Measurements from ENCODE around the gene PPA2.
"Not testable (repeated sequence)": the region's sequence is repeated elsewhere in the genome, so short reads cannot be mapped to it uniquely, and the experiment has no call there.

The PPA2 gene

GRCh38 chr4:105471566-105472176 lies 2.2 kb downstream of the PPA2 start:
- peak overlapping the region; percentile 98 for H3K4me3 ChIP-seq (ENCODE audit: low read depth, low read length)
- DNase-seq (ENCODE audit: low read depth): peak; percentile 85
- peak; percentile 64 for TF ChIP-seq CTCF (IDR thresholded peaks at IDR 0.05; ENCODE audit: insufficient read depth, low read depth, low read length, missing control alignments)

- DNase-seq (ENCODE audit: low read depth): no peak
- no peak for TF ChIP-seq CTCF (IDR thresholded peaks at IDR 0.05; ENCODE audit: insufficient read depth, low read depth, low read length, missing control alignments)
- no peak overlapping the region for H3K4me3 ChIP-seq (ENCODE audit: low read depth, low read length)
Measured at GRCh38 chr4:105470766-105471165, 3.1 kb downstream of the PPA2 start.

GRCh38 chr4:105469736-105470135 lies 4.1 kb downstream of the PPA2 start:
- TF ChIP-seq CTCF (IDR thresholded peaks at IDR 0.05; ENCODE audit: insufficient read depth, low read depth, low read length, missing control alignments): no peak
- DNase-seq (ENCODE audit: low read depth): no peak
- no peak overlapping the region for H3K4me3 ChIP-seq (ENCODE audit: low read depth, low read length)

GRCh38 chr4:105466580-105466979 lies 7.3 kb downstream of the PPA2 start:
- no peak for DNase-seq (ENCODE audit: low read depth)
- no peak for TF ChIP-seq CTCF (IDR thresholded peaks at IDR 0.05; ENCODE audit: insufficient read depth, low read depth, low read length, missing control alignments)
- no peak overlapping the region for H3K4me3 ChIP-seq (ENCODE audit: low read depth, low read length)

- not testable (repeated sequence) for H3K4me3 ChIP-seq (ENCODE audit: low read depth, low read length); DNase-seq (ENCODE audit: low read depth)
Measured at GRCh38 chr4:105464563-105464962, 9.3 kb downstream of the PPA2 start.

GRCh38 chr4:105462576-105462975 lies 11.3 kb downstream of the PPA2 start:
- TF ChIP-seq CTCF (IDR thresholded peaks at IDR 0.05; ENCODE audit: insufficient read depth, low read depth, low read length, missing control alignments): no peak
- H3K4me3 ChIP-seq (ENCODE audit: low read depth, low read length): no peak overlapping the region
- DNase-seq (ENCODE audit: low read depth): no peak

- H3K4me3 ChIP-seq (ENCODE audit: low read depth, low read length): no peak overlapping the region
- TF ChIP-seq CTCF (IDR thresholded peaks at IDR 0.05; ENCODE audit: insufficient read depth, low read depth, low read length, missing control alignments): no peak
- no peak for DNase-seq (ENCODE audit: low read depth)
Measured at GRCh38 chr4:105461621-105462382, 12.1 kb downstream of the PPA2 start.

Data from GM12865 (cell line).